ENCODE results near the gene OR9Q1. TPM values are rescaled to one million over a fixed set of nuclear protein-coding genes. Genes with fewer than 3 reads are reported as not detected.

The OR9Q1 gene
- total RNA-seq, 1 experiment from 2014 or later: not detected

DNA sequence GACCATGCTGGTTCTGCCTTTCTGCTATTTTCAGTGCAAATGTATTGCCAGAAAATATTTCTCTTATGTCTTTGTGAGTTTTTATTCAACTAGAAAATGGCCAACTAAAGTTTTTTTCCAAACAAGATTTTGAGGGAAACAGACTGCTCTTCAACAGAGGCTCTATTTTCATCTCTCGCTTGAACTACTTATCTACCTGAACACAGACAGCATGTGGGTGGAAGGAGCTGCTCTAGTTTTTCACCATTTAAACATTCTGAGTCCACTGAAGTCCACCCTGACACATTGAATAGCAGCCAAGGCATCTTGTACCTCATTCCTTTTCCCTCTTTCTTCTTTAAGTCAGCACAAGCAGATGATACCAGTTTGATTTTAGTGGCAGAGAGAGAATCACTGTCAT lies 111.5 kb downstream of the OR9Q1 start:
- no peaks in the 10 kb centered on the region for H4K20me1 ChIP-seq (ENCODE audit: low read length)
- TF ChIP-seq EZH2 (IDR thresholded peaks at IDR 0.05; ENCODE audit: low read length, unreplicated experiment) (no peak), EZH2phosphoT487 (IDR thresholded peaks at IDR 0.05; ENCODE audit: borderline replicate concordance, low read length) (no peak)
- TF ChIP-seq, protein P1, sequence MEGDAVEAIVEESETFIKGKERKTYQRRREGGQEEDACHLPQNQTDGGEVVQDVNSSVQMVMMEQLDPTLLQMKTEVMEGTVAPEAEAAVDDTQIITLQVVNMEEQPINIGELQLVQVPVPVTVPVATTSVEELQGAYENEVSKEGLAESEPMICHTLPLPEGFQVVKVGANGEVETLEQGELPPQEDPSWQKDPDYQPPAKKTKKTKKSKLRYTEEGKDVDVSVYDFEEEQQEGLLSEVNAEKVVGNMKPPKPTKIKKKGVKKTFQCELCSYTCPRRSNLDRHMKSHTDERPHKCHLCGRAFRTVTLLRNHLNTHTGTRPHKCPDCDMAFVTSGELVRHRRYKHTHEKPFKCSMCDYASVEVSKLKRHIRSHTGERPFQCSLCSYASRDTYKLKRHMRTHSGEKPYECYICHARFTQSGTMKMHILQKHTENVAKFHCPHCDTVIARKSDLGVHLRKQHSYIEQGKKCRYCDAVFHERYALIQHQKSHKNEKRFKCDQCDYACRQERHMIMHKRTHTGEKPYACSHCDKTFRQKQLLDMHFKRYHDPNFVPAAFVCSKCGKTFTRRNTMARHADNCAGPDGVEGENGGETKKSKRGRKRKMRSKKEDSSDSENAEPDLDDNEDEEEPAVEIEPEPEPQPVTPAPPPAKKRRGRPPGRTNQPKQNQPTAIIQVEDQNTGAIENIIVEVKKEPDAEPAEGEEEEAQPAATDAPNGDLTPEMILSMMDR (conservative IDR thresholded peaks at IDR 0.05; ENCODE audit: low read depth, low read length): no peak
- intact Hi-C loops (cut with micrococcal nuclease): no loop called here
- CTCF ChIA-PET: no interaction called here
- POLR2A ChIA-PET (ENCODE audit: unreplicated experiment): no interaction called here
- H2AFZ ChIP-seq (ENCODE audit: low read length): no peak overlapping the region
- peaks cover 10% of the 10 kb centered on the region; the same call in 1 of the 2 replicates for H3K4me1 ChIP-seq (ENCODE audit: insufficient read depth, low read length)
- no peaks in the 10 kb centered on the region for H3K36me3 ChIP-seq (ENCODE audit: low read depth, low read length)
- DNase-seq (no peak), ATAC-seq (no peak)
- H3K27me3 ChIP-seq (ENCODE audit: low read length): peaks cover 7% of the 10 kb centered on the region; the same call in 1 of the 2 replicates
- H3K9me2 ChIP-seq (replicated peaks; ENCODE audit: low read length): no peaks in the 10 kb centered on the region
- no peaks in the 10 kb centered on the region for H3K9me3 ChIP-seq (ENCODE audit: low read length)
- H3K9ac ChIP-seq (ENCODE audit: low read length): no peak overlapping the region
- BruUV-seq (replicated peaks): no TSS peak
- no peaks in the 10 kb centered on the region for H3F3A ChIP-seq (ENCODE audit: low read length, unreplicated experiment)
- H3K79me2 ChIP-seq (ENCODE audit: low read length): no peaks in the 10 kb centered on the region
- H3K27ac ChIP-seq (ENCODE audit: low read length): no peak overlapping the region
- H3K4me3 ChIP-seq (ENCODE audit: low read length): no peak overlapping the region
- H3K4me2 ChIP-seq (ENCODE audit: low read length): no peak overlapping the region

DNA sequence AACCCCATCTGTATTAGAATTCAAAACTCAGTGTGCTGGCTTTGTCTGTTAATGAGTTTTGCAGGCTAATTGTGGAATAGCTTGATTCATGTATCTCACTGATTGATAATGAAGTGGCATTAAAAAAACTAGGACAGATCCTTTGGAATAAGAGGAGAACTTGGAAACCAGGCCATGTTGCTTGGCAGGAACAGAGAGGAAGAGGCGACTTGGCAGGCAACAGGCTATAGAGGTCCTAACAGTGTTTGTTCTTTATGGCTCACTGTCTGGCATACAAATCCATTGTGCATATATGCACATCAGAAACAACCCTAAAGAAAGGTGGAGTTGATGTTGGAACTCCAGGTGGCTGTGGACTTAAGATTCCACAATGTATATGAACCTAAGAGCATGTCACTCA lies 119.1 kb downstream of the OR9Q1 start:
- no peak overlapping the region for H3K4me3 ChIP-seq (ENCODE audit: low read length)
- no peak overlapping the region for H3K27ac ChIP-seq (ENCODE audit: low read length)
- CTCF ChIA-PET: no interaction called here
- no peaks in the 10 kb centered on the region for H3K9me2 ChIP-seq (replicated peaks; ENCODE audit: low read length)
- H3K27me3 ChIP-seq (ENCODE audit: low read length): peaks cover 26% of the 10 kb centered on the region
- no peaks in the 10 kb centered on the region for H3K9me3 ChIP-seq (ENCODE audit: low read length)
- no peak for TF ChIP-seq EZH2phosphoT487 (IDR thresholded peaks at IDR 0.05; ENCODE audit: borderline replicate concordance, low read length)
- TF ChIP-seq, protein P1 (conservative IDR thresholded peaks at IDR 0.05; ENCODE audit: low read depth, low read length): no peak
- TF ChIP-seq EZH2 (IDR thresholded peaks at IDR 0.05; ENCODE audit: low read length, unreplicated experiment): no peak
- H4K20me1 ChIP-seq (ENCODE audit: low read length): no peaks in the 10 kb centered on the region
- BruUV-seq (replicated peaks): no TSS peak
- POLR2A ChIA-PET (ENCODE audit: unreplicated experiment): no interaction called here
- DNase-seq (no peak), ATAC-seq (no peak)
- H3K4me2 ChIP-seq (ENCODE audit: low read length): no peak overlapping the region
- no peaks in the 10 kb centered on the region for H3K79me2 ChIP-seq (ENCODE audit: low read length)
- no peak overlapping the region for H2AFZ ChIP-seq (ENCODE audit: low read length)
- no peak overlapping the region for H3K9ac ChIP-seq (ENCODE audit: low read length)
- no peaks in the 10 kb centered on the region for H3K4me1 ChIP-seq (ENCODE audit: insufficient read depth, low read length)
- intact Hi-C loops (cut with micrococcal nuclease): no loop called here
- H3F3A ChIP-seq (ENCODE audit: low read length, unreplicated experiment): no peaks in the 10 kb centered on the region
- H3K36me3 ChIP-seq (ENCODE audit: low read depth, low read length): no peaks in the 10 kb centered on the region

DNA sequence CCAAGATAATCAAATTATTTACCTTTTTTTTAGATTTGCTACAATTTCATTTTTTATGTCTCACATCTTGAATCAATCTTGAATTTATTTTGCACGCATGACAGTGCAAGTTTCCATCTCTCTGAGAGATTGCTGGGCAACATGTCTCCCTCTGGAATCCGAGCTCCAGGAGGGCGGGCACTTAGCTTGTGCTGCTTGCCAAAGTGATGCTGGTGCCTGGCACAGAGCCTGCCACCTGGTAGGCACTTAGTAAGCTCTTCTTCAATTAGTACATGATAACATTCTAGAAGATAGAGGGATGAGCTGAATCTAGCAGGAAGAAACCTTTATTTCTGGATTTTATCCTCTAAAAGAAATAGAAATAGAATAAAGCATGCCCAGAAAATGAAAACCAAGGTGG lies 129.1 kb downstream of the OR9Q1 start:
- Histone ChIP-seq H3K79me2 (ENCODE audit: low read length) (no peaks in the 10 kb centered on the region), H3K9ac (ENCODE audit: low read length) (no peak overlapping the region), H2AFZ (ENCODE audit: low read length) (no peak overlapping the region), H3K4me3 (ENCODE audit: low read length) (no peak overlapping the region), H3K9me2 (replicated peaks; ENCODE audit: low read length) (no peaks in the 10 kb centered on the region), H3K36me3 (ENCODE audit: low read depth, low read length) (no peaks in the 10 kb centered on the region), H3K4me1 (ENCODE audit: insufficient read depth, low read length) (no peaks in the 10 kb centered on the region), H3K27me3 (ENCODE audit: low read length) (peaks cover 81% of the 10 kb centered on the region), H3F3A (ENCODE audit: low read length, unreplicated experiment) (no peaks in the 10 kb centered on the region), H3K27ac (ENCODE audit: low read length) (no peak overlapping the region), H3K4me2 (ENCODE audit: low read length) (no peak overlapping the region), H3K9me3 (ENCODE audit: low read length) (no peaks in the 10 kb centered on the region), H4K20me1 (ENCODE audit: low read length) (no peaks in the 10 kb centered on the region)
- ATAC-seq (no peak), DNase-seq (no peak)
- POLR2A ChIA-PET (ENCODE audit: unreplicated experiment): no interaction called here
- intact Hi-C loops (cut with micrococcal nuclease): no loop called here
- CTCF ChIA-PET: no interaction called here
- BruUV-seq (replicated peaks): no TSS peak
- TF ChIP-seq EZH2 (IDR thresholded peaks at IDR 0.05; ENCODE audit: low read length, unreplicated experiment): no peak
- TF ChIP-seq, protein P1 (conservative IDR thresholded peaks at IDR 0.05; ENCODE audit: low read depth, low read length): no peak
- TF ChIP-seq EZH2phosphoT487 (IDR thresholded peaks at IDR 0.05; ENCODE audit: borderline replicate concordance, low read length): no peak
